Skin of body (tissue), 2 donors: ENCODE data around the gene CHST12. TPM values are rescaled to one million over a fixed set of nuclear protein-coding genes. Genes with fewer than 3 reads are reported as not detected.
"Not testable (repeated sequence)": the region's sequence is repeated elsewhere in the genome, so short reads cannot be mapped to it uniquely, and the experiment has no call there.

Experiments
- DNase-seq: peaks from one replicate; lab custom pipeline; 2025; lab: John Stamatoyannopoulos, UW
- total RNA-seq: library from RNA; depleted of rRNA; stranded (reverse); fragments of >200 nt; gene quantifications from one replicate; pipeline ENCODE4 v1.2.3, GENCODE V29; 2014

CHST12 gene
- total RNA-seq, 1 donor from 2014 or later = 3.7 TPM

GRCh38 chr7:2378125-2378524 is 25.3 kb upstream of the CHST12 start:
- DNase-seq = not testable (repeated sequence)

- DNase-seq = no peak
Observed at GRCh38 chr7:2379161-2379560, 24.2 kb upstream of the CHST12 start.

- DNase-seq = no peak
Observed at GRCh38 chr7:2379821-2380450, 23.5 kb upstream of the CHST12 start.

GRCh38 chr7:2380461-2380860 is 22.9 kb upstream of the CHST12 start:
- DNase-seq = no peak

- DNase-seq = no peak
Observed at GRCh38 chr7:2381227-2381626, 22.2 kb upstream of the CHST12 start.

GRCh38 chr7:2381881-2382509 is 21.4 kb upstream of the CHST12 start:
- DNase-seq = no peak

- DNase-seq = no peak
Observed at GRCh38 chr7:2383543-2384274, 19.7 kb upstream of the CHST12 start.

GRCh38 chr7:2384354-2385243 is 18.8 kb upstream of the CHST12 start:
- DNase-seq = no peak

- not testable (repeated sequence) for DNase-seq
Observed at GRCh38 chr7:2386122-2386521, 17.3 kb upstream of the CHST12 start.

- DNase-seq = no peak
Observed at GRCh38 chr7:2386964-2387669, 16.3 kb upstream of the CHST12 start.

- DNase-seq = no peak
Observed at GRCh38 chr7:2387897-2388636, 15.3 kb upstream of the CHST12 start.

- no peak for DNase-seq
Observed at GRCh38 chr7:2388637-2388954, 14.8 kb upstream of the CHST12 start.

GRCh38 chr7:2390020-2390816 is 13.2 kb upstream of the CHST12 start:
- DNase-seq = not testable (repeated sequence)

- no peak for DNase-seq
Observed at GRCh38 chr7:2393706-2394105, 9.7 kb upstream of the CHST12 start.

GRCh38 chr7:2394566-2395082 is 8.8 kb upstream of the CHST12 start:
- DNase-seq = no peak

GRCh38 chr7:2398506-2398905 is 4.9 kb upstream of the CHST12 start:
- no peak for DNase-seq

- peak; percentile 57 for DNase-seq
Observed at GRCh38 chr7:2399848-2400587, 3.4 kb upstream of the CHST12 start.

GRCh38 chr7:2402687-2403013 is 761 bp upstream of the CHST12 start:
- no peak for DNase-seq
